Neuronal stem cell (in vitro differentiated cells): ENCODE measurements around the gene C1GALT1.

ENCODE experiments used
- DNase-seq: peaks from one replicate; pipeline ENCODE4 v3.0.0-alpha.2; 2013; ENCODE audit warnings: low spot score
- H2AFZ ChIP-seq: one replicate; pipeline ENCODE4 v1.6.1; 2013; ENCODE audit warnings: mild to moderate bottlenecking, low read length, inconsistent platforms
- H2AK5ac ChIP-seq: 2 replicates; pipeline ENCODE4 v1.6.1; 2013; ENCODE audit warnings: low read depth, mild to moderate bottlenecking, inconsistent platforms, low read length, moderate library complexity, mixed read lengths
- H2BK120ac ChIP-seq: 2 replicates; pipeline ENCODE4 v1.6.1; 2013; ENCODE audit warnings: low read depth, mild to moderate bottlenecking, inconsistent platforms, low read length, moderate library complexity, mixed read lengths
- H2BK12ac ChIP-seq: one replicate; pipeline ENCODE4 v1.6.1; 2013; ENCODE audit warnings: low read length, inconsistent platforms
- H2BK15ac ChIP-seq: 2 replicates; pipeline ENCODE4 v1.6.1; 2013; ENCODE audit warnings: mild to moderate bottlenecking, low read length, inconsistent platforms, mixed read lengths
- H2BK5ac ChIP-seq: one replicate; pipeline ENCODE4 v1.6.1; 2013; ENCODE audit warnings: inconsistent platforms, mild to moderate bottlenecking, low read length, moderate library complexity
- H3K14ac ChIP-seq: one replicate; pipeline ENCODE4 v1.6.1; 2013; ENCODE audit warnings: low read length, inconsistent platforms
- H3K18ac ChIP-seq: 2 replicates; pipeline ENCODE4 v1.6.1; 2013; ENCODE audit warnings: low read length, inconsistent platforms
- H3K23ac ChIP-seq: 2 replicates; pipeline ENCODE4 v1.6.1; 2013; ENCODE audit warnings: low read depth, mild to moderate bottlenecking, mixed read lengths, low read length, inconsistent platforms; ENCODE audit not compliant: poor library complexity
- H3K27ac ChIP-seq: replicated peaks from 3 replicates; pipeline ENCODE4 v1.5.1; 2013; ENCODE audit warnings: low read length, inconsistent platforms
- H3K27me3 ChIP-seq, 3 experiments: 2 replicates each; pipeline ENCODE4 v1.6.1; 2013; ENCODE audit warnings: low read length in 3 of 3, mild to moderate bottlenecking in 2 of 3, inconsistent platforms in 1 of 3, low read depth in 1 of 3, mixed read lengths in 1 of 3, moderate library complexity in 1 of 3; ENCODE audit not compliant: control insufficient read depth in 3 of 3, insufficient read depth in 3 of 3
- H3K36me3 ChIP-seq, 2 donors: replicated peaks in 1 of 2; 2 replicates each; pipeline ENCODE4 v1.6.1; 2013; ENCODE audit warnings: low read length in 2 of 2; ENCODE audit not compliant: control insufficient read depth in 2 of 2, insufficient read depth in 2 of 2
- H3K4ac ChIP-seq: 2 replicates; pipeline ENCODE4 v1.6.1; 2013; ENCODE audit warnings: inconsistent platforms, mild to moderate bottlenecking, low read length, moderate library complexity
- H3K4me1 ChIP-seq, 2 donors: 1 replicate in 1 of 2; 2 replicates in 1 of 2; pipeline ENCODE4 v1.6.1; 2013; ENCODE audit warnings: low read length in 2 of 2, low read depth in 1 of 2; ENCODE audit not compliant: control insufficient read depth in 2 of 2, insufficient read depth in 1 of 2
- H3K4me2 ChIP-seq: one replicate; pipeline ENCODE4 v1.6.1; 2013; ENCODE audit warnings: mild to moderate bottlenecking, low read length, inconsistent platforms; ENCODE audit not compliant: insufficient read depth, poor library complexity, severe bottlenecking
- H3K4me3 ChIP-seq, 2 donors: 2 replicates each; pipeline ENCODE4 v1.5.1; 2013; ENCODE audit warnings: low read length in 2 of 2, mild to moderate bottlenecking in 2 of 2, inconsistent platforms in 1 of 2, moderate library complexity in 1 of 2
- H3K79me1 ChIP-seq: one replicate; pipeline ENCODE4 v1.6.1; 2013; ENCODE audit warnings: low read depth, mild to moderate bottlenecking, inconsistent platforms, low read length, moderate library complexity
- H3K9ac ChIP-seq: one replicate; pipeline ENCODE4 v1.6.1; 2013; ENCODE audit warnings: mild to moderate bottlenecking, low read depth, low read length, inconsistent platforms; ENCODE audit not compliant: poor library complexity
- H3K9me3 ChIP-seq, 2 donors: replicated peaks in 1 of 2; 2 replicates each; pipeline versions ENCODE3 to v1.6.1; 2013; ENCODE audit warnings: low read length in 2 of 2, mild to moderate bottlenecking in 2 of 2, inconsistent platforms in 1 of 2, low read depth in 1 of 2, mixed read lengths in 1 of 2, moderate library complexity in 1 of 2; ENCODE audit not compliant: control insufficient read depth in 2 of 2, insufficient read depth in 1 of 2
- H4K8ac ChIP-seq: one replicate; pipeline ENCODE4 v1.6.1; 2013; ENCODE audit warnings: low read depth, mild to moderate bottlenecking, inconsistent platforms, low read length, moderate library complexity
- H4K91ac ChIP-seq: one replicate; pipeline ENCODE4 v1.6.1; 2013; ENCODE audit warnings: low read length, low read depth, mild to moderate bottlenecking, inconsistent platforms; ENCODE audit not compliant: poor library complexity
- WGBS, 2 donors: extraction: QIAGEN DNeasy Blood & Tissue Kit; methylation state at CpG; one replicate each; pipeline ENCODE4 v1.1.7; 2013; ENCODE audit warnings: missing lambda C conversion rate in 2 of 2, mixed read lengths in 1 of 2; ENCODE audit not compliant: insufficient read length in 2 of 2, insufficient replicate concordance in 1 of 2; ENCODE audit errors: extremely low coverage in 2 of 2; 5-methylcytosine and 5-hydroxymethylcytosine counted together

Gene C1GALT1

GRCh38 chr7:7207876-7208275, 25.5 kb downstream of the C1GALT1 start:
- Histone ChIP-seq H4K8ac (no peak overlapping the region), H2BK12ac (no peak overlapping the region), H3K14ac (no peak overlapping the region), H3K27ac (no peak overlapping the region), H3K9ac (no peak overlapping the region), H3K36me3 (no peaks in the 10 kb centered on the region), H3K23ac (no peak overlapping the region), H3K18ac (no peak overlapping the region), H2AFZ (no peak overlapping the region), H2BK5ac (no peak overlapping the region), H3K4ac (no peak overlapping the region), H2BK15ac (no peak overlapping the region), H4K91ac (no peak overlapping the region), H3K27me3 (no peaks in the 10 kb centered on the region), H2BK120ac (no peak overlapping the region), H3K79me1 (no peaks in the 10 kb centered on the region), H3K4me1 (peaks cover 0 to 10% of the 10 kb centered on the region in 2 donors), H3K4me2 (no peak overlapping the region), H3K9me3 (peaks cover 0 to 9% of the 10 kb centered on the region in 2 donors), H2AK5ac (no peak overlapping the region), H3K4me3 (no peak overlapping the region)
- no CpG with 5 or more reads among the region's 4 CpGs for WGBS, 2 donors
- DNase-seq, result no peak

GRCh38 chr7:7208520-7208919, 26.2 kb downstream of the C1GALT1 start:
- Histone ChIP-seq H2BK120ac (no peak overlapping the region), H3K36me3 (no peaks in the 10 kb centered on the region), H3K4me1 (peaks cover 0 to 10% of the 10 kb centered on the region in 2 donors), H3K27ac (no peak overlapping the region), H3K4me2 (no peak overlapping the region), H3K4ac (no peak overlapping the region), H4K91ac (no peak overlapping the region), H2BK15ac (no peak overlapping the region), H2BK5ac (no peak overlapping the region), H2AK5ac (no peak overlapping the region), H2BK12ac (no peak overlapping the region), H2AFZ (no peak overlapping the region), H4K8ac (no peak overlapping the region), H3K27me3 (no peaks in the 10 kb centered on the region), H3K9ac (peak overlapping the region; percentile 17), H3K9me3 (peaks cover 0 to 6% of the 10 kb centered on the region in 2 donors), H3K14ac (no peak overlapping the region), H3K23ac (no peak overlapping the region), H3K79me1 (no peaks in the 10 kb centered on the region), H3K18ac (no peak overlapping the region), H3K4me3 (no peak overlapping the region)
- no CpG with 5 or more reads among the region's 4 CpGs for WGBS, 2 donors
- DNase-seq, result no peak

- Histone ChIP-seq H2BK5ac (no peak overlapping the region), H2BK12ac (no peak overlapping the region), H3K27me3 (no peaks in the 10 kb centered on the region), H4K91ac (no peak overlapping the region), H3K9ac (no peak overlapping the region), H2AFZ (no peak overlapping the region), H3K36me3 (no peaks in the 10 kb centered on the region), H3K14ac (no peak overlapping the region), H4K8ac (no peak overlapping the region), H3K79me1 (no peaks in the 10 kb centered on the region), H2AK5ac (no peak overlapping the region), H3K23ac (no peak overlapping the region), H3K4me3 (no peak overlapping the region), H3K4me2 (peak overlapping the region; percentile 11), H3K27ac (no peak overlapping the region), H3K4ac (no peak overlapping the region), H2BK120ac (no peak overlapping the region), H3K4me1 (peaks cover 0 to 10% of the 10 kb centered on the region in 2 donors), H2BK15ac (no peak overlapping the region), H3K18ac (no peak overlapping the region), H3K9me3 (peaks cover 0 to 2% of the 10 kb centered on the region in 2 donors)
- no peak for DNase-seq
- WGBS, 2 donors, result no CpG with 5 or more reads among the region's 10 CpGs
Observed at GRCh38 chr7:7209412-7210050, 27.2 kb downstream of the C1GALT1 start.

GRCh38 chr7:7210475-7211237, 28.3 kb downstream of the C1GALT1 start:
- H3K27ac ChIP-seq, result no peak overlapping the region
- no peak overlapping the region for H2BK15ac ChIP-seq
- H2AFZ ChIP-seq, result no peak overlapping the region
- H3K23ac ChIP-seq, result no peak overlapping the region
- peaks cover 0 to 10% of the 10 kb centered on the region in 2 donors for H3K4me1 ChIP-seq
- no CpG with 5 or more reads among the region's 12 CpGs for WGBS, 2 donors
- no peak overlapping the region for H3K14ac ChIP-seq
- no peak overlapping the region for H2AK5ac ChIP-seq
- no peak overlapping the region for H3K4me3 ChIP-seq
- H2BK120ac ChIP-seq, result no peak overlapping the region
- DNase-seq, result no peak
- no peak overlapping the region for H3K4me2 ChIP-seq
- no peak overlapping the region for H3K4ac ChIP-seq
- H3K18ac ChIP-seq, result no peak overlapping the region
- H3K79me1 ChIP-seq, result no peaks in the 10 kb centered on the region
- H3K9ac ChIP-seq, result no peak overlapping the region
- no peak overlapping the region for H4K8ac ChIP-seq
- no peak overlapping the region for H4K91ac ChIP-seq
- no peaks in the 10 kb centered on the region for H3K27me3 ChIP-seq
- no peak overlapping the region for H2BK12ac ChIP-seq
- peaks cover 2 to 9% of the 10 kb centered on the region in 2 donors for H3K36me3 ChIP-seq
- no peak overlapping the region for H2BK5ac ChIP-seq
- peaks cover 0 to 2% of the 10 kb centered on the region in 2 donors for H3K9me3 ChIP-seq
